Keratinocyte (primary cell): ENCODE measurements around the gene SSUH2. TPM values are rescaled to one million over a fixed set of nuclear protein-coding genes. Genes with fewer than 3 reads are reported as not detected.

ENCODE experiments used
- DNase-seq: peaks from one replicate; pipeline ENCODE4 v3.0.0-alpha.2; 2011; ENCODE audit warnings: low read depth, missing footprints, low spot score
- FAIRE-seq: peaks from 2 replicates; lab custom pipeline; 2011; peaks lifted over from hg19 to GRCh38; lab: Jason Lieb, UNC
- H2AFZ ChIP-seq: 2 replicates; pipeline ENCODE4 v1.6.0; 2012; ENCODE audit warnings: low read length, control low read depth, inconsistent platforms; ENCODE audit not compliant: control insufficient read depth
- H3K27ac ChIP-seq: 2 replicates; pipeline ENCODE4 v1.5.1; 2011; ENCODE audit warnings: low read length; ENCODE audit not compliant: control insufficient read depth, insufficient read depth
- H3K27me3 ChIP-seq: 3 replicates; pipeline ENCODE4 v1.6.0; 2011; ENCODE audit warnings: low read length; ENCODE audit not compliant: control insufficient read depth, insufficient read depth; ENCODE audit errors: extremely low read depth
- H3K36me3 ChIP-seq, 2 experiments: 2 replicates in 1 of 2; 3 replicates in 1 of 2; pipeline ENCODE4 v1.5.1; 2011; ENCODE audit warnings: low read length in 2 of 2, mild to moderate bottlenecking in 1 of 2; ENCODE audit not compliant: control insufficient read depth in 2 of 2, insufficient read depth in 2 of 2; ENCODE audit errors: extremely low read depth in 1 of 2
- H3K4me1 ChIP-seq: 3 replicates; pipeline ENCODE4 v1.5.1; 2011; ENCODE audit warnings: low read length; ENCODE audit not compliant: control insufficient read depth, insufficient read depth; ENCODE audit errors: extremely low read depth
- H3K4me2 ChIP-seq: 3 replicates; pipeline ENCODE4 v1.6.0; 2011; ENCODE audit warnings: low read depth, low read length; ENCODE audit not compliant: control insufficient read depth, insufficient read depth; ENCODE audit errors: extremely low read depth
- H3K4me3 ChIP-seq, 3 experiments: fragments of 200-600 bp in 1 of 3; sonication (generic) in 1 of 3; 2 replicates in 2 of 3; 3 replicates in 1 of 3; pipeline ENCODE4 v1.5.1; 2011 to 2016; ENCODE audit warnings: low read length in 3 of 3, mild to moderate bottlenecking in 3 of 3, control low read depth in 2 of 3, inconsistent platforms in 1 of 3, low read depth in 1 of 3, mixed read lengths in 1 of 3, mixed run types in 1 of 3, moderate library complexity in 1 of 3; ENCODE audit not compliant: control insufficient read depth in 2 of 3, insufficient read depth in 2 of 3; ENCODE audit errors: extremely low read depth in 1 of 3
- H3K79me2 ChIP-seq: 2 replicates; pipeline ENCODE4 v1.6.0; 2012; ENCODE audit warnings: low read length; ENCODE audit not compliant: control insufficient read depth, insufficient read depth
- H3K9ac ChIP-seq: 3 replicates; pipeline ENCODE4 v1.6.0; 2011; ENCODE audit warnings: low read length; ENCODE audit not compliant: control insufficient read depth, insufficient read depth; ENCODE audit errors: extremely low read depth
- H3K9me1 ChIP-seq: 3 replicates; pipeline ENCODE4 v1.6.0; 2011; ENCODE audit warnings: low read length; ENCODE audit not compliant: control insufficient read depth, insufficient read depth; ENCODE audit errors: extremely low read depth
- H3K9me3 ChIP-seq: 2 replicates; pipeline ENCODE4 v1.5.1; 2012; ENCODE audit warnings: low read depth, low read length; ENCODE audit not compliant: control insufficient read depth
- H4K20me1 ChIP-seq: 3 replicates; pipeline ENCODE4 v1.6.0; 2011; ENCODE audit warnings: low read length; ENCODE audit not compliant: control insufficient read depth, insufficient read depth; ENCODE audit errors: extremely low read depth
- CTCF ChIP-seq, 3 experiments: IDR thresholded peaks in 1 of 3; conservative IDR thresholded peaks in 1 of 3; optimal IDR thresholded peaks in 1 of 3; 2 replicates in 2 of 3; 3 replicates in 1 of 3; pipeline versions ENCODE3 to v1.5.1; 2011; ENCODE audit warnings: low read length in 3 of 3, mild to moderate bottlenecking in 3 of 3, moderate library complexity in 2 of 3, control low read depth in 1 of 3, inconsistent platforms in 1 of 3; ENCODE audit not compliant: insufficient read depth in 2 of 3; ENCODE audit errors: extremely low read depth in 1 of 3
- EZH2 ChIP-seq: IDR thresholded peaks from one replicate; pipeline ENCODE4 v1.6.1; 2012; ENCODE audit warnings: inconsistent platforms, mild to moderate bottlenecking, low read length, moderate library complexity
- dilution Hi-C: fragments of 300-500 bp; cut with MboI; formaldehyde crosslinking; loops from one replicate; pipeline ENCODE4 v1.7.0; 2020; ENCODE audit warnings: low sequenced_read_pairs; ENCODE audit not compliant: extremely low pct_ligation_motif_present
- polyA plus RNA-seq, 5 experiments: library from polyadenylated mRNA; depleted of rRNA in 3 of 5; stranded (reverse) in 3 of 5; stranded (forward) in 1 of 5; unstranded in 1 of 5; fragments of >200 nt; gene quantifications; 1 replicate in 1 of 5; 2 replicates in 3 of 5; 3 replicates in 1 of 5; pipeline versions ENCODE4 v1.2.1 to v1.2.3, GENCODE V29; 2011 to 2012; ENCODE audit warnings: missing spikeins in 2 of 5, low read depth in 1 of 5, low replicate concordance in 1 of 5

SSUH2 gene
- polyA plus RNA-seq, 1 donor (not counting 4 experiments of a cell fraction or from before 2014, with no cell fraction given): 0.09 TPM

DNA sequence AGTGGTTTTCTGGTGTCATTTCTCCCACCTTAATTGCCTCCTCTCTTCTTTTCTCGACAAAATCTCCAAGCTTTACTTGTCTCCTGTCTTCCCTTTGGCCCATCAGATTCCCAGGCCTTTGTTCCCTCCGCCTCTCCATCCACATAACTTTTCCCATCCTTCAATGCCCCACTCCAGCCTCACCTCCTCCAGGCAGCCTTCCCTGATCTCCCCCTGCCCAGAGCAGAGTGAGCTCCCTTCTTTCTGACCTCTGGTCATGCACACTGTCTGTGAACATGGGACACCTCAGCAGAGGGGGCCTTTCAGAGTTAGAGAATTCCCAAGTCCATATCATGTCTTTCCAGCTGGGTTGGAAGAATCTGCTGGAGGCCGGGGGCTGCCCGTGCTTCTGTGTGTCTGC, 14.6 kb upstream of the SSUH2 start:
- Histone ChIP-seq H3K9me1 (no peaks in the 10 kb centered on the region), H2AFZ (no peak overlapping the region), H3K36me3 (no peaks in the 10 kb centered on the region), H3K27ac (no peak overlapping the region), H3K79me2 (no peaks in the 10 kb centered on the region), H3K4me3 (no peak overlapping the region), H4K20me1 (no peaks in the 10 kb centered on the region), H3K9me3 (no peaks in the 10 kb centered on the region), H3K4me1 (peaks cover 7% of the 10 kb centered on the region), H3K9ac (no peak overlapping the region), H3K4me2 (no peak overlapping the region), H3K27me3 (peaks cover 4% of the 10 kb centered on the region)
- no peak for TF ChIP-seq EZH2
- no peak for TF ChIP-seq CTCF (optimal IDR thresholded peaks at IDR 0.05 in 1 of 3, IDR thresholded peaks at IDR 0.05 in 1 of 3, conservative IDR thresholded peaks at IDR 0.05 in 1 of 3; ENCODE audit: extremely low read depth in 1 of 3, insufficient read depth in 2 of 3, low read length in 3 of 3)
- FAIRE-seq (no peak), DNase-seq (no peak)
- dilution Hi-C loops: no loop called here

- Histone ChIP-seq H3K79me2 (no peaks in the 10 kb centered on the region), H4K20me1 (no peaks in the 10 kb centered on the region), H3K27ac (no peak overlapping the region), H3K36me3 (no peaks in the 10 kb centered on the region), H3K9me1 (no peaks in the 10 kb centered on the region), H3K4me1 (peaks cover 7% of the 10 kb centered on the region), H3K27me3 (peaks cover 7% of the 10 kb centered on the region), H3K4me3 (no peak overlapping the region), H3K9ac (no peak overlapping the region), H3K4me2 (no peak overlapping the region), H3K9me3 (no peaks in the 10 kb centered on the region), H2AFZ (no peak overlapping the region)
- dilution Hi-C loops: no loop called here
- FAIRE-seq (no peak), DNase-seq (no peak)
- TF ChIP-seq EZH2 (no peak), CTCF (optimal IDR thresholded peaks at IDR 0.05 in 1 of 3, IDR thresholded peaks at IDR 0.05 in 1 of 3, conservative IDR thresholded peaks at IDR 0.05 in 1 of 3; ENCODE audit: extremely low read depth in 1 of 3, insufficient read depth in 2 of 3, low read length in 3 of 3) (no peak)
These were observed 14.0 kb upstream of the SSUH2 start for GRCh38 chr3:8658306-8659212.
